Retinal pigment epithelial cell (primary cell): ENCODE measurements around the gene ACSM3.
A peak's percentile ranks its signal among the peaks of the same experiment; 100 is the strongest.

Experiments
- DNase-seq: peaks from one replicate; pipeline ENCODE4 v3.0.0-alpha.2; 2010; ENCODE audit warnings: low read depth
- H3K4me3 ChIP-seq: 2 replicates; pipeline ENCODE4 v1.5.1; 2011; ENCODE audit warnings: mild to moderate bottlenecking, low read length, control low read depth, moderate library complexity
- TF ChIP-seq, protein P1 (sequence below): conservative IDR thresholded peaks from 2 replicates; pipeline ENCODE4 v1.5.1; 2011; ENCODE audit warnings: low read depth, low read length, control low read depth, inconsistent platforms

Gene ACSM3

DNA sequence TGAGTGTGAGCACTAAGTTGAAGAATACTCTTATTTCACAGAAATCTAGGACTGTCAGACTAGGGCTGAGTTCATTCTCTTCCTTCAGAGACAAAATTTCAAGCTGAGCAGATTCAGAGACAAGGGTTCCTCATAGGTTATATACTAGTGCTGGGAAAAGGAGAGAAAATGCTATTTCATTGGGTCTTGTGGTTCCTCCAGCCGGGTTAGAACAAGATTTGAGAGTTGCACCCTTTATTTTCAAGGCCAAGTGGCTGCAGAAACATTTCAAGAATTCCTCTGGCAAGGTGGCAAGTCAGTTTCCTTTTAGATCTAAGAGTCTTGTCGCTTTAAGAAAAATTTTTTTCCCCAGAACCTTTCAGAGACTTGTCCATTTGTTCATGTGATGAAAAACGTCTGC, 29.0 kb upstream of the ACSM3 start:
- TF ChIP-seq, protein P1, sequence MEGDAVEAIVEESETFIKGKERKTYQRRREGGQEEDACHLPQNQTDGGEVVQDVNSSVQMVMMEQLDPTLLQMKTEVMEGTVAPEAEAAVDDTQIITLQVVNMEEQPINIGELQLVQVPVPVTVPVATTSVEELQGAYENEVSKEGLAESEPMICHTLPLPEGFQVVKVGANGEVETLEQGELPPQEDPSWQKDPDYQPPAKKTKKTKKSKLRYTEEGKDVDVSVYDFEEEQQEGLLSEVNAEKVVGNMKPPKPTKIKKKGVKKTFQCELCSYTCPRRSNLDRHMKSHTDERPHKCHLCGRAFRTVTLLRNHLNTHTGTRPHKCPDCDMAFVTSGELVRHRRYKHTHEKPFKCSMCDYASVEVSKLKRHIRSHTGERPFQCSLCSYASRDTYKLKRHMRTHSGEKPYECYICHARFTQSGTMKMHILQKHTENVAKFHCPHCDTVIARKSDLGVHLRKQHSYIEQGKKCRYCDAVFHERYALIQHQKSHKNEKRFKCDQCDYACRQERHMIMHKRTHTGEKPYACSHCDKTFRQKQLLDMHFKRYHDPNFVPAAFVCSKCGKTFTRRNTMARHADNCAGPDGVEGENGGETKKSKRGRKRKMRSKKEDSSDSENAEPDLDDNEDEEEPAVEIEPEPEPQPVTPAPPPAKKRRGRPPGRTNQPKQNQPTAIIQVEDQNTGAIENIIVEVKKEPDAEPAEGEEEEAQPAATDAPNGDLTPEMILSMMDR, result no peak
- H3K4me3 ChIP-seq, result no peak overlapping the region
- no peak for DNase-seq

DNA sequence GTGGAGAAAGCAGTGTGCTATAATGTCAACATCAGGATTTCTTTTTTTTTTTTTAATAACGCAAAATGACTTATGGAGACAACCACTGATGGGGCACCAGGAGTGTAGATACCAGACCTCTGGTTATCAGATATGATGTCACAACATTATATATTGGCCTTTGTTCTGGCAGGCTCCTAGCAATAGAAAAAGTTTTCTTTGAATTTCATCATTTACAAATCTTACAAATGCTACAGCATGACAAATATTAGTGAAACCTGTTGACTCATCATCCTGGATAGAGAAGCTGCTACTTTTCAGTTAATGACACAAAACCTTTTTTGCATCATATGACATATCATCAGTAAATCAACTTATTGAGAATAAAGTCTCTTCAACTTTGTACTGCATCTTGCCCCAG, 28.3 kb upstream of the ACSM3 start:
- no peak for DNase-seq
- TF ChIP-seq, protein P1, result no peak
- H3K4me3 ChIP-seq, result no peak overlapping the region

DNA sequence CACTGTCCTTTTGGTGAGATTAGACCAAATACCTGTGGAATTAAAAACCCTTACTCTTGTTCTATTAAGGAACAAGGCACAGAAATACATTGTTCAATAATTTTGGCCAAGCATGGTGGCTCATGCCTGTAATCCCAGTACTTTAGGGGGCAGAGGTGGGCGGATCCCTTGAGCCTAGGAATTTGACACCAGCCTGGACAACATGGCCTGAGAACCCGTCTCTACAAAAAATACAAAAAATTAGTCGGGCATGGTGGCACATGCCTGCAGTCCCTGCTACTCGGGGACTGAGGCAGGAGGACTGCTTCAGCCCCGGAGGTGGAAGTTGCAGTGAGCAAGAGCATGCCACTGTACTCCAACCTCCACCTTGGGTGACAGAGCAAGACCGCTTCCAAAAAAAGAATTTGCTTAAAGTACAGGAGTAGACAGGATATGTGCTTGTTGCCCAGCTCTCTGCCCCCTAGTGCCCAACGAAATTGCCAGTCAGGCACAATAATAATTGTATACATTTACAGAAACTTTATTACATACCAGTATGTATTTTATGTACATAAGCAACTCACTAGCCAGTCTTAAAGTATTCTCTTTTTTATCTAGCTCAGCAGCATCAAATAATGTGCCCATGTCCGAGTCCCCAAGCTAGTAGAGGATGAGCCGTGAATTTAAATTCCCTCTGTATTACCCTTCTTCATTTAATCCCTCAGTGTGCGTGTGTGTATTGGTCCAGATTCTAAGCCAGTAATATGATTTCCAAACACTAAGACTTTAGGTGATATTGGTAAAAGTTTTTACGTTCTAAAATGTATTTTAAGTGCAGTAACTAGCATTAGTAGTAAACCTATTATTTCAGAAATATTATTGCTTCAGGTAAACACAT, 23.6 kb upstream of the ACSM3 start:
- H3K4me3 ChIP-seq, result peak overlapping the region; percentile 99
- DNase-seq, result no peak
- TF ChIP-seq, protein P1, result peak; percentile 59

DNA sequence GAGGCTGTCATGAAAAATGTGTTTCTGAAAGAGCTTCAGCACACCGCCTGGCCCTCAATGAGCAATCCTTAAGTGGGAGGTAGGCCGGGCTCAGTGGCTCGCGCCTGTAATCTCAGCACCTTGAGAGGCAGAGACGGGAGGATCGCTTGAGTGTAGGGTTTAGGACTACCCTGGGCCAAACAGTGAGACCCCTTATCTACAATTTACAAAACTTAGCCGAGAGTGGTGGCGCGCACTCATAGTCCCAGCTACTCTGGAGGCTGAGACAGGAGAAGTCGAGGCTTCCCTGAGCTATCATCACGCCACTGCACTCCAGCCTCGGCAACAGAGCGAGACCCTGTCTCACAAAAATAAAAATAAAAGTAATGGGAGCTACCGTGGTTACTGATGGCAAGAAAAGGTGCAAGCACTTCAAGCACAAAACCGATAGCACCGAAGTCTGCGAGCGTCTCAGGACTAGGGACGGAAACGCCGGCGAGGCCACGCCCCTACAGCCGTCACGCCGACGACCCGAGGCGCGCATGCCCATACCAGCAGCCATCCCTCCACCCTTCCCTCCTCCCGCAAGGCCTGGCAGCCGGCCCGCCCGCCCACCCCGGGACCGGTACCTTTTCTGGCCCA, 22.8 kb upstream of the ACSM3 start:
- DNase-seq, result peak; percentile 22
- TF ChIP-seq, protein P1, result no peak
- peak overlapping the region; percentile 99 for H3K4me3 ChIP-seq

DNA sequence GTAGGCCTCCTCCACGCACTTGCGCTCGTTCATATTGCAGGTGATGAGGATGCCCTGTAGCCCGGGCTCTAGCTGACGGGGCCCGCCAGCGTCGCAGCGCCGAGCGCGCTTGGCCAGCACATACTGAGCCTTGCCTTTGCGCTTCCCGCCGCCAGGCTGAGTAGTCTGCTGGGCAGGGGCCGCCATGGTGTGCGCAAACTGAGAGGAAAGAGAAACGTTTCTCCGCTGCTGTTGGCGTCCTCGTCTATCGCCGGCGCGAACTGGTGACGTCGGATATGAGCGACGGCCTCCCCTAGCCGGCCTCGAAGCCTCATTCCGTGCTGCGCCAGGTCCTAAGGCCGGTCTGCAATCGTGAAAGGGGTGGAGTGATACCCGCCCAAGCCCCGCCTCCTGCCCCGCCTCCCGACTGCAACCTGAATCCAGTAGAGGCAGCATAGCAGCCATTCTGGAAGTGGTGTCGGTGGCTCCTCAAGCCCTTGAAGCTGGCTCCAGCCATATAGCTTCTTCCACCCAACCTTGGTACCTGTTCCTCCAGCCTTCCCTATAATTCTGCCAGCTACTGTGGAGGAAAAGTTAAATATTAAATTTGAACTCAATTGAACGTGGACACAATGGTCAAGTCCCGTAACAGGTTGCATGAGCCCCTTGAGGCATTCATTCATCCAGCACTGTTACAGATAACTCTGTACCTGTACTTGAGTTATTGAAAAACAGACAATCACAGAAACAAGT, 22.1 kb upstream of the ACSM3 start, which contains the start of gene THUMPD1:
Gene THUMPD1, minus strand, starts transcription at position 265 of the 732 bp plus-strand sequence. Its CDS starts 79 bp downstream, at position 186.
- peak within 1 kb of the TSS; percentile 99 for H3K4me3 ChIP-seq
- peak; percentile 82 for DNase-seq
- TF ChIP-seq, protein P1, result peak; percentile 3

DNA sequence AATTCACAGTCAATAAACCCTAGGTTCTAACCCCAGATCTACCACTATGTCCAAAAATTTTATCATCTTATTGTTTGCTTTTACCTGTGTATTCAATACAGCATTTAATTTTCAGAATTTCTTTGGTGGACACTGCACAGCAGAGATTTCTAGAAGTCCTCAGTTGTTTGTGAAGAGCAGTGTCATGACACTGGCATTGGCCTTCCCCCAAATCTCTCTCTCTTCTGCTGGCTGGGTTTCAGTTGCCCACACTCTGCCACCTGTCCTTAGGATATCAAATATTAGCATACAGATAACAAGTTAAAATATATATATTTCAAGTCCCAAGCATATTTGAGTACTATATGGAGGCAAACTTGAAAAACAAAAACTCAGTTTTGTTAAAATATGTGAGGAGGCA, 20.2 kb upstream of the ACSM3 start:
- TF ChIP-seq, protein P1, result no peak
- DNase-seq, result no peak
- no peak overlapping the region for H3K4me3 ChIP-seq
